Keratinocyte (primary cell): ENCODE results near the gene HDGF. TPM values are rescaled to one million over a fixed set of nuclear protein-coding genes. Genes with fewer than 3 reads are reported as not detected.

Experiments used
- DNase-seq: peaks from one replicate; pipeline ENCODE4 v3.0.0-alpha.2; 2011; ENCODE audit warnings: low read depth, missing footprints, low spot score
- FAIRE-seq: peaks from 2 replicates; lab custom pipeline; 2011; peaks lifted over from hg19 to GRCh38; lab: Jason Lieb, UNC
- H2AFZ ChIP-seq: 2 replicates; pipeline ENCODE4 v1.6.0; 2012; ENCODE audit warnings: low read length, control low read depth, inconsistent platforms; ENCODE audit not compliant: control insufficient read depth
- H3K27ac ChIP-seq: 2 replicates; pipeline ENCODE4 v1.5.1; 2011; ENCODE audit warnings: low read length; ENCODE audit not compliant: control insufficient read depth, insufficient read depth
- H3K27me3 ChIP-seq: 3 replicates; pipeline ENCODE4 v1.6.0; 2011; ENCODE audit warnings: low read length; ENCODE audit not compliant: control insufficient read depth, insufficient read depth; ENCODE audit errors: extremely low read depth
- H3K36me3 ChIP-seq, 2 experiments: 2 replicates in 1 of 2; 3 replicates in 1 of 2; pipeline ENCODE4 v1.5.1; 2011; ENCODE audit warnings: low read length in 2 of 2, mild to moderate bottlenecking in 1 of 2; ENCODE audit not compliant: control insufficient read depth in 2 of 2, insufficient read depth in 2 of 2; ENCODE audit errors: extremely low read depth in 1 of 2
- H3K4me1 ChIP-seq: 3 replicates; pipeline ENCODE4 v1.5.1; 2011; ENCODE audit warnings: low read length; ENCODE audit not compliant: control insufficient read depth, insufficient read depth; ENCODE audit errors: extremely low read depth
- H3K4me2 ChIP-seq: 3 replicates; pipeline ENCODE4 v1.6.0; 2011; ENCODE audit warnings: low read depth, low read length; ENCODE audit not compliant: control insufficient read depth, insufficient read depth; ENCODE audit errors: extremely low read depth
- H3K4me3 ChIP-seq, 3 experiments: fragments of 200-600 bp in 1 of 3; sonication (generic) in 1 of 3; 2 replicates in 2 of 3; 3 replicates in 1 of 3; pipeline ENCODE4 v1.5.1; 2011 to 2016; ENCODE audit warnings: low read length in 3 of 3, mild to moderate bottlenecking in 3 of 3, control low read depth in 2 of 3, inconsistent platforms in 1 of 3, low read depth in 1 of 3, mixed read lengths in 1 of 3, mixed run types in 1 of 3, moderate library complexity in 1 of 3; ENCODE audit not compliant: control insufficient read depth in 2 of 3, insufficient read depth in 2 of 3; ENCODE audit errors: extremely low read depth in 1 of 3
- H3K79me2 ChIP-seq: 2 replicates; pipeline ENCODE4 v1.6.0; 2012; ENCODE audit warnings: low read length; ENCODE audit not compliant: control insufficient read depth, insufficient read depth
- H3K9ac ChIP-seq: 3 replicates; pipeline ENCODE4 v1.6.0; 2011; ENCODE audit warnings: low read length; ENCODE audit not compliant: control insufficient read depth, insufficient read depth; ENCODE audit errors: extremely low read depth
- H3K9me1 ChIP-seq: 3 replicates; pipeline ENCODE4 v1.6.0; 2011; ENCODE audit warnings: low read length; ENCODE audit not compliant: control insufficient read depth, insufficient read depth; ENCODE audit errors: extremely low read depth
- H3K9me3 ChIP-seq: 2 replicates; pipeline ENCODE4 v1.5.1; 2012; ENCODE audit warnings: low read depth, low read length; ENCODE audit not compliant: control insufficient read depth
- H4K20me1 ChIP-seq: 3 replicates; pipeline ENCODE4 v1.6.0; 2011; ENCODE audit warnings: low read length; ENCODE audit not compliant: control insufficient read depth, insufficient read depth; ENCODE audit errors: extremely low read depth
- EZH2 ChIP-seq: IDR thresholded peaks from one replicate; pipeline ENCODE4 v1.6.1; 2012; ENCODE audit warnings: inconsistent platforms, mild to moderate bottlenecking, low read length, moderate library complexity
- dilution Hi-C: fragments of 300-500 bp; cut with MboI; formaldehyde crosslinking; loops from one replicate; pipeline ENCODE4 v1.7.0; 2020; ENCODE audit warnings: low sequenced_read_pairs; ENCODE audit not compliant: extremely low pct_ligation_motif_present
- polyA plus RNA-seq, 5 experiments: library from polyadenylated mRNA; depleted of rRNA in 3 of 5; stranded (reverse) in 3 of 5; stranded (forward) in 1 of 5; unstranded in 1 of 5; fragments of >200 nt; gene quantifications; 1 replicate in 1 of 5; 2 replicates in 3 of 5; 3 replicates in 1 of 5; pipeline versions ENCODE4 v1.2.1 to v1.2.3, GENCODE V29; 2011 to 2012; ENCODE audit warnings: missing spikeins in 2 of 5, low read depth in 1 of 5, low replicate concordance in 1 of 5
- TF ChIP-seq, protein P1 (sequence below), 3 experiments: IDR thresholded peaks in 1 of 3; conservative IDR thresholded peaks in 1 of 3; optimal IDR thresholded peaks in 1 of 3; 2 replicates in 2 of 3; 3 replicates in 1 of 3; pipeline versions ENCODE3 to v1.5.1; 2011; ENCODE audit warnings: low read length in 3 of 3, mild to moderate bottlenecking in 3 of 3, moderate library complexity in 2 of 3, control low read depth in 1 of 3, inconsistent platforms in 1 of 3; ENCODE audit not compliant: insufficient read depth in 2 of 3; ENCODE audit errors: extremely low read depth in 1 of 3

The HDGF gene
- polyA plus RNA-seq, 1 donor (not counting 4 experiments of a cell fraction or from before 2014, with no cell fraction given), result 240 TPM

GRCh38 chr1:156744344-156744743, 7.1 kb downstream of the HDGF start:
- Histone ChIP-seq H2AFZ (no peak overlapping the region), H3K9me1 (no peaks in the 10 kb centered on the region), H3K36me3 (peaks cover 20 to 25% of the 10 kb centered on the region in 2 experiments), H4K20me1 (no peaks in the 10 kb centered on the region), H3K27me3 (no peaks in the 10 kb centered on the region), H3K9ac (no peak overlapping the region), H3K4me3 (no peak overlapping the region), H3K4me2 (no peak overlapping the region), H3K9me3 (no peaks in the 10 kb centered on the region), H3K79me2 (peaks cover 64% of the 10 kb centered on the region), H3K4me1 (peaks cover 39% of the 10 kb centered on the region), H3K27ac (no peak overlapping the region)
- FAIRE-seq (no peak), DNase-seq (no peak)
- dilution Hi-C loops, result no loop called here
- TF ChIP-seq, protein P1, sequence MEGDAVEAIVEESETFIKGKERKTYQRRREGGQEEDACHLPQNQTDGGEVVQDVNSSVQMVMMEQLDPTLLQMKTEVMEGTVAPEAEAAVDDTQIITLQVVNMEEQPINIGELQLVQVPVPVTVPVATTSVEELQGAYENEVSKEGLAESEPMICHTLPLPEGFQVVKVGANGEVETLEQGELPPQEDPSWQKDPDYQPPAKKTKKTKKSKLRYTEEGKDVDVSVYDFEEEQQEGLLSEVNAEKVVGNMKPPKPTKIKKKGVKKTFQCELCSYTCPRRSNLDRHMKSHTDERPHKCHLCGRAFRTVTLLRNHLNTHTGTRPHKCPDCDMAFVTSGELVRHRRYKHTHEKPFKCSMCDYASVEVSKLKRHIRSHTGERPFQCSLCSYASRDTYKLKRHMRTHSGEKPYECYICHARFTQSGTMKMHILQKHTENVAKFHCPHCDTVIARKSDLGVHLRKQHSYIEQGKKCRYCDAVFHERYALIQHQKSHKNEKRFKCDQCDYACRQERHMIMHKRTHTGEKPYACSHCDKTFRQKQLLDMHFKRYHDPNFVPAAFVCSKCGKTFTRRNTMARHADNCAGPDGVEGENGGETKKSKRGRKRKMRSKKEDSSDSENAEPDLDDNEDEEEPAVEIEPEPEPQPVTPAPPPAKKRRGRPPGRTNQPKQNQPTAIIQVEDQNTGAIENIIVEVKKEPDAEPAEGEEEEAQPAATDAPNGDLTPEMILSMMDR (optimal IDR thresholded peaks at IDR 0.05 in 1 of 3, IDR thresholded peaks at IDR 0.05 in 1 of 3, conservative IDR thresholded peaks at IDR 0.05 in 1 of 3; ENCODE audit: extremely low read depth in 1 of 3, insufficient read depth in 2 of 3, low read length in 3 of 3), result no peak
- no peak for TF ChIP-seq EZH2

DNA sequence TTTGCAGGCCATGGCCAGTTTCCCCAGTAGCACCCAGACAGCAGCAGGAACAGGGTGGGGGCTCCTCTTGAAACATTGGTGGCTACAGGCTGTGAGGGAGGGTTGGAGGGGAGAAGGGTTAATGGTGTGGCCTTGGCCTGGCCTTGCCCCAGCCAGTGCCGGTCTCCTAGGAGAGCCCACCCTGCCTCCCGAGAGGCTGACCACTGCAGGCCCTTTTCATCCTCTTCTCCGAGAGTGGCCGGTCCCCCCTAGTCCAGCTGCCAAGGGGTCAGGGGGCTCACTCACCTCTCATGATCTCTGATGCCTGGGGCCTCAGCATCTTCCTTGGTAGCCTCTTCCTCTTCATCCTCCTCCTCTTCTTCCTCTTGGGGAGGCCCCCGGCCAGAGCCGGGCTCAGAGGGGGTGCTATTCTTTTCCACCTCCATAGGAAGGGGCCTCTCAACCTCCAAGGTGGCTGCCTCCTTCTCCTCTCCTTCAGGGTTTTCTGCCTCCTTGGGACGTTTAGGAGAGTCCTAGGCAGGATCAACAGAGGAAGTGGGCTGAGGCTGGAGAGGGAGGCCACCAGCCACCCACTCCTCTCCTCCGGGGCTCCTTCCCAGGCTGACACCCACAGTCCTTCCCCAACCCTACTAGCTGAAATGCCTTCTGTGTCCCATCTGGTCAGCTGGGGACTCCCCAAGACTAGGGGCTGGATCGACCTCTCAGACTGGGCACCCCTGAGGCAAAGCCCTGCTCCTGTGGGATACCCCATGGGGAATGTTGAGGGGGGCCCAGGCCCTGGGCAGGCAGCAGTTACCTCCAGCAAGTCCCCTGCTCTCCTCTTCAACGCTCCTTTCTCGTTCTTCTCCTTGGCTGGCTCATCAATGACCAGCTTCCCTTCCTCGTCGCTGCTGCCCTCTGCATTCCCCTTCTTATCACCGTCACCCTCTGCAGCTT, 7.8 kb downstream of the HDGF start:
- H3K79me2 ChIP-seq, result peaks cover 60% of the 10 kb centered on the region
- FAIRE-seq, result no peak
- TF ChIP-seq EZH2, result no peak
- TF ChIP-seq, protein P1 (optimal IDR thresholded peaks at IDR 0.05 in 1 of 3, IDR thresholded peaks at IDR 0.05 in 1 of 3, conservative IDR thresholded peaks at IDR 0.05 in 1 of 3; ENCODE audit: extremely low read depth in 1 of 3, insufficient read depth in 2 of 3, low read length in 3 of 3), result no peak
- no peak overlapping the region for H3K4me2 ChIP-seq
- H3K9me1 ChIP-seq, result no peaks in the 10 kb centered on the region
- no peak overlapping the region for H3K27ac ChIP-seq
- H3K9ac ChIP-seq, result no peak overlapping the region
- DNase-seq, result no peak
- H3K36me3 ChIP-seq, result peaks cover 17 to 29% of the 10 kb centered on the region in 2 experiments
- H3K4me3 ChIP-seq, result no peak overlapping the region
- dilution Hi-C loops, result no loop called here
- no peaks in the 10 kb centered on the region for H3K27me3 ChIP-seq
- peaks cover 32% of the 10 kb centered on the region for H3K4me1 ChIP-seq
- H4K20me1 ChIP-seq, result no peaks in the 10 kb centered on the region
- H3K9me3 ChIP-seq, result no peaks in the 10 kb centered on the region
- H2AFZ ChIP-seq, result no peak overlapping the region
